ENCODE results near the gene TMBIM4.

Gene TMBIM4

DNA sequence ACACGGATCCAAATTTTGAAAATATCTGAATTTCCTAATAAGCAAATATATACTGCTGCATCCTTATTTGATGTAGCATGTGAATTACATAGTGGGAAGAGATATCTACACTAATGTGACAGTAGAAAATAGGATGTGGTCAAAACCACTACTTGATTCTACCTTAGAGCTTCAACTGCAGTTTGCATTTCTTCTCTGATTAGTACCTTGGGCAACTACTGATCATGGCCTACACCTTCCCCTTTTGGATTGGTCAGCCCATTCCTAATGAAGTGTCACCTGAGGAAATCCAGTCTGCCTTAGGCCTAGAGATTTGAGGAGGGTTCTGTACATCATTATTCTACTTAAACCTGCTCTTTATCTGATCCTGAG, 49.9 kb downstream of the TMBIM4 start:
- H3K27ac ChIP-seq = no peak overlapping the region
- no peak for TF ChIP-seq ZFX (IDR thresholded peaks at IDR 0.05)
- TF ChIP-seq, protein P1, sequence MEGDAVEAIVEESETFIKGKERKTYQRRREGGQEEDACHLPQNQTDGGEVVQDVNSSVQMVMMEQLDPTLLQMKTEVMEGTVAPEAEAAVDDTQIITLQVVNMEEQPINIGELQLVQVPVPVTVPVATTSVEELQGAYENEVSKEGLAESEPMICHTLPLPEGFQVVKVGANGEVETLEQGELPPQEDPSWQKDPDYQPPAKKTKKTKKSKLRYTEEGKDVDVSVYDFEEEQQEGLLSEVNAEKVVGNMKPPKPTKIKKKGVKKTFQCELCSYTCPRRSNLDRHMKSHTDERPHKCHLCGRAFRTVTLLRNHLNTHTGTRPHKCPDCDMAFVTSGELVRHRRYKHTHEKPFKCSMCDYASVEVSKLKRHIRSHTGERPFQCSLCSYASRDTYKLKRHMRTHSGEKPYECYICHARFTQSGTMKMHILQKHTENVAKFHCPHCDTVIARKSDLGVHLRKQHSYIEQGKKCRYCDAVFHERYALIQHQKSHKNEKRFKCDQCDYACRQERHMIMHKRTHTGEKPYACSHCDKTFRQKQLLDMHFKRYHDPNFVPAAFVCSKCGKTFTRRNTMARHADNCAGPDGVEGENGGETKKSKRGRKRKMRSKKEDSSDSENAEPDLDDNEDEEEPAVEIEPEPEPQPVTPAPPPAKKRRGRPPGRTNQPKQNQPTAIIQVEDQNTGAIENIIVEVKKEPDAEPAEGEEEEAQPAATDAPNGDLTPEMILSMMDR (conservative IDR thresholded peaks at IDR 0.05) = no peak

GRCh38 chr12:66119229-66119869, 50.4 kb downstream of the TMBIM4 start:
- H3K27ac ChIP-seq = no peak overlapping the region
- TF ChIP-seq ZFX (IDR thresholded peaks at IDR 0.05) = no peak
- TF ChIP-seq, protein P1 (conservative IDR thresholded peaks at IDR 0.05) = no peak

GRCh38 chr12:66118240-66118891, 51.4 kb downstream of the TMBIM4 start:
- no peak for TF ChIP-seq ZFX (IDR thresholded peaks at IDR 0.05)
- TF ChIP-seq, protein P1 (conservative IDR thresholded peaks at IDR 0.05) = no peak

DNA sequence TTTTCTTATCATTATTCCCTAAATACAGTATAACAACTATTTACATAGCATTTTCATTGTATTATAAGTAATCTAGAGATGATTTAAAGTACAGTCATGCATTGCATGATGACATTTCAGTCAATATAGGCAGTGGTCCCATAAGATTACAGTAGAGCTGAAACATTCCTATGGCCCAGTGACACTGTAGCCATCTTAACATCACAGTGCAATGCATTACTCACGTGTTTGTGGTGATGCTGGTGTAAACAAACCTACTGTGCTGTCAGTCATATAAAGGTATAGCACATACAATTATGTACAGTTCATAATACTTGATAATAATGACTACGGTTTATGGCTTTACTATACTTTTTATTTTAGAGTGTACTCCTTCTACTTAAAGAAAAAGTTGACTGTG, 52.6 kb downstream of the TMBIM4 start:
- TF ChIP-seq, protein P1 (conservative IDR thresholded peaks at IDR 0.05) = no peak
- no peak for TF ChIP-seq ZFX (IDR thresholded peaks at IDR 0.05)
- no peak overlapping the region for H3K27ac ChIP-seq

More at GRCh38 chr12:66118240-66118891, 51.4 kb downstream of the TMBIM4 start:
- H3K27ac ChIP-seq = no peak overlapping the region

DNA sequence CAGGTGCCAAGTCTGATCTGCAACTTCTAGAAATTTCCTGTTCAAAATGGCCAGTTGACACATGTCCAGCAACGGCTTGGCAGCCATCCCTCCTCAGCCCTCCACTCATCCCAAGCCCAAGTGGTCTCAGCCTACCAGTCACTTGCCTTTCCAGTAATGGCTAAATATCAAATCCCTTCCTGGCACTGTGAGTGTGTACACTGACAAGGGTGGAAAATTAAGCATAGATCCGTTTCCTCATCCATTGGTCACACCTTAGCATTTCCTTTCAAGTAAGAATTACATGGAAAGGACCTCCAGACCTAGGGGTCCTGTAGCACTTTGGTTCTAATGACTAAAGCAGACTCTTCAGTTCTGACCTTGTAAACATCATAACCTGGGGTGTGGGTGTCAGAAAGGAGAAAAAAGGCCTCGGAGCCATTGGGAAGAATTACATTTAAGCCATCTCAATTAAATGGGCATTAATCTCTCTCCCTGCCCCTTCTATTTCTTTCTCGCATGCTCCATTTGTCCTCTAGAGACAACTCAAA, 54.7 kb downstream of the TMBIM4 start:
- TF ChIP-seq, protein P1 (conservative IDR thresholded peaks at IDR 0.05) = no peak
- TF ChIP-seq ZFX (IDR thresholded peaks at IDR 0.05) = no peak
- H3K27ac ChIP-seq = no peak overlapping the region

GRCh38 chr12:66113471-66113870, 56.3 kb downstream of the TMBIM4 start:
- TF ChIP-seq, protein P1 (conservative IDR thresholded peaks at IDR 0.05) = no peak
- no peak for TF ChIP-seq ZFX (IDR thresholded peaks at IDR 0.05)

DNA sequence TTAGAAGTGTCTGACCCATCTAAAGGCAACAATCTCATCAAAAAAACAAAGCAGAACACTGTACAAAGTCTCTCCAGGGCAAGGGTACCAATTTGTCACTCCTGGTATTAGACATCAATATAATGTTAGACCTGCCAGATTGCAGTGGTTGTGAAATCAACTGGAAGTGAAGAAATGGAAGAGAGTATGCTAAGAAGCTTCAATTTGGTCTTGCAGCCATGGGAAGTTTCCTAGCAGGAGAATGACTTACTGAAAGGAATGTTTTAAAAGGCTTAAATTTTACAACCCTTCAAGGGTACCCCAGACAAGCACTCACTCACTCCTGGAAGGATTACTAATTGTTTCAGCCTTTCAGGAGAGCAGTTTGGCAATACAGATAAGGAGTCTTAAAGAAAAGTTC, 58.2 kb downstream of the TMBIM4 start:
- TF ChIP-seq ZFX (IDR thresholded peaks at IDR 0.05) = no peak
- H3K27ac ChIP-seq = no peak overlapping the region

More at GRCh38 chr12:66113471-66113870, 56.3 kb downstream of the TMBIM4 start:
- no peak overlapping the region for H3K27ac ChIP-seq

Data from C4-2B (cell line).